NCI-H1105 treated with DMSO at 0.1 percent for 48 hours (cell line): ENCODE measurements around the gene C6orf62.
"Not testable (repeated sequence)": the region's sequence is repeated elsewhere in the genome, so short reads cannot be mapped to it uniquely, and the experiment has no call there.

ENCODE experiments used
- DNase-seq: peaks from one replicate; lab custom pipeline; 2025; lab: John Stamatoyannopoulos, UW

The C6orf62 gene

DNA sequence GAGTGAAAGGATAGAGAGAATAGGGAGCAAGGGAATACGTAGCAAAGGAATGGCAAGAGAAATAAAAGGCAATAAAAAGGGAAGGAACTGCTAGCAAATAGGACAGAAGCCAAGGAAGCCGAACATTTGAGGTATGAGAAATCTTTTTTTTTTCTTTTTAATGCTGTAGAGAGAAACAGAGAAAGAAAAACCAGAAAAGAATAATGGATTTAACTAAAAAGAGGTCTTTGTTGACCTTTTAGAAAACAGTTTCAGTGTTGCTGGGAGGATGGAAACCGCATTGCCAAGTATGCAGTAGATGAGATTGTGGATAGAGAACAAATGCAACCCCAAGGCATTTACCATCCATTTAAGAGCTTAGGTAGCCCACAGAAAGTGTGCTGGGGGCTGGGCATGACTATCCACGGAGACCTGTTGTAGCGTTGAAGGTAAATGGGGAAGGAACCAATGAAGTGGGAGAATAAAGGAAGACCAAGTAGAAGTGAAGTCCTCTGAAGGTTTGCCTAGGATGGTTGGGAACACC, 23.3 kb upstream of the C6orf62 start:
- no peak for DNase-seq

DNA sequence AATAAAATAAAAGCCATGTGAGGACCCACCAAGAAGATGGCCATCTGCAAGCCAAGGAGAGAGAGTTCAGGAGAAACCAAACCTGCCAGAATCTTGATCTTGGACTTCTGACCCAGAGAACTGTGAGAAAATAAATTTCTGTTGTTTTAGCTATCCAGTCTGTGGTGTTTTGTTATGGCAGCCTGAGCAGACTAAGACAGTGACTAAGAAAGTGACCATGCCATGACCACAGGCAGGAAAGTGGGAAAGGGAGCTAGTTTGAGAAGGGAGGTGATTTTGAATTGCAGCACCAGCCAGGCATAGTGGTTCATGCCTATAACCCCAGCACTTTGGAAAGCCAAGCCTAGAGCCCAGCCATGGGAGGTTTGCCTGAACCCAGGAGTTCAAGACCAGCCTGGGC, 21.9 kb upstream of the C6orf62 start:
- no peak for DNase-seq

DNA sequence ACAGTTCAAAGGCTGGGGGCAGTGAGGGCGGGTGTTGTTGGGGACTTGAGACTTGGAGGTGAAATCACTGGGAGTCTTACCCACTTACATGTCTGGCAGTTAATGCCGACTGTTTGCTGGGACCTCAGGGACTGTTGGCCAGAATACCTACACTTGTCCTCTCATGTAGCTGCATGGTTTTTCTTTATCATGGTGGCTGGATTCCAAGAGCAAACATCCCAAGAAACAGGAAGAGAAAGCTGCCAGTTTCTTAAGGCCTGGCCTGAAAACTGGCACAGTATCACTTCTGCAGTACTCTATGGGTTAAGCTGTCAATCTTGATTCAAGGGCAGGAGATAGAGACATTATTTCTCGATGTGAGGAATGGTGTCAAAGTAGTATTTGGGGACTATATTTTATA, 19.8 kb upstream of the C6orf62 start:
- DNase-seq = no peak

DNA sequence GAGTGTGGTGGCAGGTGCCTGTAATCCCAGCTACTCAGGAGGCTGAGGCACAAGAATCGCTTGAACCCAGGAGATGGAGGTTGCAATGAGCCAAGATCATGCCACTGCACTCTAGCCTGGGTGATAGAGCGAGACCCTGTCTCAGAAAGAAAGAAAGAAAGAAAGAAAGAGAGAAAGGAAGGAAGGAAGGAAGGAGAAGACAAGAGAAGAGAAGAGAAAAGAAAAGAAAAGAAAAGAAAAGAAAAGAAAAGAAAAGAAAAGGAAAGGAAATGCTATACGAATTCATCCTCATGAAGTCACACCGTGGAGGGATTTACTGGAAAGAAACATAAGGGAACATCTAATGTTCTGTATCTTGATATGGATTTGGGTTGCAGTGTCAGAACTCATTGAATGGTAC, 15.8 kb upstream of the C6orf62 start:
- DNase-seq = not testable (repeated sequence)

- DNase-seq = no peak
Measured at GRCh38 chr6:24734166-24734565, 15.2 kb upstream of the C6orf62 start.

DNA sequence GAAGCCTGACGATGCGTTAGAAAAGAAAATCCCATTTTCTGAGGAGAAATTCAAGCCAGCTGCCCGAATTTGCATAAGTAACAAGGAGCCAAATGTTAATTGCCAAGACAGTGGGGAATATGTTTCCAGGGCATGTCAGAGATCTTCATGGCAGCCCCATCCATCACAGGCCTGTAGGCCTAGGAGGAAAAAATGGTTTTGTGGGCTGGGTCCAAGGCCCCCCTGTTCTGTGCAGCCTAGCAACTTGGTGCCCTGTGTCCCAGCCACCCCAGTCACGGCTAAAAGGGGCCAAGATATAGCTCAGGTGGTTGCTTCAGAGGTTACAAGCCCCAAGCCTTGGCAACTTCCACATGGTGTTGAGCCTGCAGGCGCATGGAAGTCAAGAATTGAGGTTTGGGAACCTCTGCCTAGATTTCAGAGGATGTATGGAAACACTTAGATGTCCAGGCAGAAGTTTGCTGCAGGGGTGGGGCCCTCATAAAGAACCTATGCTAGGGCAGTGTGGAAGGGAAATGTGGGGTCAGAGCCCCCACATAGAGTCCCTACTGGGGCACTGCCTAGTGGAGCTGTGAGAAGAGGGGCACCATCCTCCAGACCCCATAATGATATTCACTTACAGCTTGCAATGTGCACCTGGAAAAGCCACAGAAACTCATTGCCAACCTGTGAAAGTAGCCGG, 12.6 kb upstream of the C6orf62 start:
- not testable (repeated sequence) for DNase-seq

GRCh38 chr6:24730653-24731052, 11.7 kb upstream of the C6orf62 start:
- not testable (repeated sequence) for DNase-seq

DNA sequence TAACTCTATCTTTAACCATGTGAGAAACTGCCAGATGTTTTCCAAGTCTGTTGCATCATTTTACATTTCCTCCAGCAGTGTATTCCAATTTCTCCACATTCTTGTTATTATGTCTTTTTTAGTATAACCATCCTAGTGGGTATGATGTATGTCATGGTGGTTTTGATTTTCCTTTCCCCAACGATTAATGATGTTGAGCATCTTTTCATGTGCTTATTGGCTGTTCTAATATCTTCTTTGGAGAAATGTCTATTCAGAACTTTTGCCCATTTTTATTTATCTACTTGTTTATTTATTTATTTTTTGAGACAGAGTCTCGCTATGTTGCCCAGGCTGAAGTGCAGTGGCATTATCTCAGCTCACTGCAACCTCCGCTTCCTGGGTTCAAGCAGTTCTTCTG, 4.3 kb upstream of the C6orf62 start:
- no peak for DNase-seq

DNA sequence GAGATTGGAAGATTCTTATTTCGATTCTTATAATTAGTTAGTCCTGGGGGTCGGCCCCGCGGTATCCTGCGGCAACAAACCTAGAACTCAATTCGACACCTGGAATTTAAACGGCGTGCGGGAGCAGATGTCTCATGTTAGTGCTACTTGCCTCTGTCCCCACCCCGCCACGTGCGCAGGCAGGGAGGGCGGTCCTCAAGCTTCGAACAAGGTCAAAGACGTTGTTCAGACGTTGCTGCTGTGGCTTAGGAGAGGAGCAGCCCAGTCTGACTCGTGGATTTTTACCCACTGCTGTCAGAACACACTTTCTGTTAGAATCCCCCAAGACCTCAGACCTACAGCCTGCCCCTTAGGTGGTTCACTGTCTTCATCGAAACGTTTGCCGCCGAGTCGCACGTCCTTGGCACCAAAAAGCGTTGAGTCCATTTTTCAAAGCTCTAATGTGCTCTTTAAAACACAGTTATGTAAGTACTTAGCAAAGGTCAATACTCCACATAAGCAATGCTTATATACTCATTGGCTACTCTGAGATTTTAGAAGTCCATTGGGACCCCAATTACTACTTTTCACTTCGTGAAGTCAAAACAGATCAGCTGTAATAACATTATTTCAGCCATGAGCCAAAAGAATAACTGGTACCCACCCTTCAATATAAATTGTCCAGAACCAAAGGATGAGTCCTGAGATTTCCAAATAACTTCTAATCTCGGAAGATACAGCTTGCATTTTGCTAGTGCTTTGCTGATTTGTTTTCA, 2.7 kb upstream of the C6orf62 start:
- DNase-seq = no peak

- DNase-seq = peak; percentile 99
Measured at GRCh38 chr6:24720604-24721460, 1.9 kb upstream of the C6orf62 start.

DNA sequence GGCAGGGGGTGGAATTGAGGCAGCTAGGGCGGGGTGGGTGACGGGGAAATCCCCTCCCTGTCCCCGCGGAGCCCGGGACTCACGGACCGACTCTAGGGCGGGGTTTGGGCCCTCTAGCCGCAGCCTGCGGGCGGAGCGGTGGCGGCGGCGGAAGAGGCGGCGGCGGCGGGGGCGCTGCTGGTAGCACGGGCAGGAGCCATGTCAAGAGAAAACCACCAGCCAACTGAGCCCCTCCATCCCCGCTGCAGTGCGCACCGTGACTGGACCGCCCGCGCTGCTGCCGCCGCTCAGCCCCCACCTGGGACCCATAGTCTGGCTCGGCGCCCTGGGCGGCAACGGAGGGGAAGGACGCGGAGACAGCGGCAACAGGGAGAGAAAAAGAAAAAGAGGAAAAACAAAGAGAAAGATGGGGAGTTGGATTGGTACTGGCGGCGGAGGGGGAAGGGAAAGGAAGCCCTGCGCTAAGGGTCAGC, 1.2 kb upstream of the C6orf62 start:
- peak; percentile 22 for DNase-seq

DNA sequence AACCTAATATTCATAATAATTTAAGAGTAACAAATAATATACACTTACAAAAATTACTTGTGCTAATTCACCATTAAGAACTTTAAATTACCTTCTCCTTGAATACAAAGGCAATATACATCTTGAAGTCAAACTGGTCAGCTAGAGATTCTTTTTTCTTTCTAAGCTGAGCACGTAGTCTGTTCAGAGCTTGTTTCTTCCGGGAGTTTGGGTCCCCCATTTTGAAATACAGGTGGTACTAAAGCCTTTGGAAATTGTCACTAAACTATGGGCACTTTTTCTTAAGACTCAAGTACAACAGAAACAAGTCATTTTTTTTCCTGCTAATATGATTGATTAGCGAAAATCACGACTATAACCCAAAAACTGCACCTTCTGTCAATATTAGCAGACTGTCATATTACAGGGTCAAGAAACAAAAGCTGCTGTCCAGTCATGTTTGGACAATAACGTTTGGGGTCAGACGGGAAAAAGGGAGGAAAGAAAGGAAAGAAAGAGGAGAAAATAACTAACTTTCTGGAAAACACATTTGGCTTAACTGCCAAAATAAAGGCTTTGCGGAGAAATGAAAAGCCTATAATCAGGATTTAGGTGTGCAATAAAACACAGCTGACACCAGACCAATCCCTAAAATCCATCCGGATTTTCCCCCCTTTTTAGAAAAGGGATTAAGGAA, 367 bp downstream of the C6orf62 start:
- no peak for DNase-seq

DNA sequence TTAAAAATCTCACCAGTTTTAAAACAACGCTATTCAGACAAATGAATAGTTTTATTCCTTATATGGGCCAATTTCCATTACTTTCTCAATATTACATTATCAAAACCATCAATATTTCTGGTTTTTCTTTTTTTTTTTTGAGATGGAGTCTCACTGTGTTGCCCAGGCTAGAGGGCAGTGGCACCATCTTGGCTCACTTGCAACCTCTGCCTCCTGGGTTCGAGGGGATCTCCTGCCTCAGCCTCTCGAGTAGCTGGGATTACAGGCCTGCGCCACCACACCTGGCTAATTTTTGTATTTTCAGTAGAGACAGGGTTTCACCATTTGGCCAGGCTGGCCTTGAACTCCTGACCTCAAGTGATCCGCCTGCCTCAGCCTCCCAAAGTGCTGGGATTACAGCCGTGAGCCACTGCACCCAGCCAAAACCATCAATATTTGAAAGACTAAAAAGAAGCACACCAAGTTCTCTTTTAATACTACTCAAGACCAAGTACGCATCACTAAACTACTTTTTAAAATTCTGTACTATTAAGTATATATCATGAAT, 2.3 kb downstream of the C6orf62 start:
- not testable (repeated sequence) for DNase-seq

DNA sequence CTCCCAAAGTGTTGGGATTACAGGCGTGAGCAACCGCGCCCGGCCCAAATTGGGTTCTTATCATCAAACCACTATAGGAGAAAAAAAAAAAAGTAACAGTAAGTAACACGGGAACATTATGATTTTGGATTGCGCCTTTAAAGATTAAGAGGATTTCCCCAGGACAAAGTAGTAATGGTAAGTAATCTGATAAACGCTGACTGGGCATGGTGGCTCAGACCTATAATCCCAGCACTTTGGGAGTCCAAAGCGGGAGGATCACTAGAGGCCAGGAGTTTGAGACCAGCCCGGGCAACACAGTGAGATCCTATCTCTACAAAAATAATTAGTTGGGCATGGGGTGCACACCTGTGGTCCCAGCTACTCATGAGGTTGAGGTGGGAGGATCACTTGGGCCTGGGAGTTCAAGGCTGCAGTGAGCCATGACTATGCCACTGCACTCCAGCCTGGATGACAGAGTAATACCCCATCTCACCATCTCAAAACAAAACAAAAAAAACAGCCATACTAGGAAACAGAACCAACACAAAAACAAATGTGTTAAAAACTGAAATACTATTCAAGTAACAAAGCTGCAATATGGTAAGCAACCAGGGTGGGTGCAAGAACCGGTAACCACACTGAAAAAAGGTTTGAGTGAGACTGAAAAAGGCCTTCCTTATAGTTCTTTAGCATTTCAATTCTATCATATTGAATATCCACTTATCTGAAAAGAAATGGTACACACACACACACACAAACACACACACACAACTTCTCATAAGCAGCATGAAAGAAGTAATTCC, 8.2 kb downstream of the C6orf62 start:
- no peak for DNase-seq

DNA sequence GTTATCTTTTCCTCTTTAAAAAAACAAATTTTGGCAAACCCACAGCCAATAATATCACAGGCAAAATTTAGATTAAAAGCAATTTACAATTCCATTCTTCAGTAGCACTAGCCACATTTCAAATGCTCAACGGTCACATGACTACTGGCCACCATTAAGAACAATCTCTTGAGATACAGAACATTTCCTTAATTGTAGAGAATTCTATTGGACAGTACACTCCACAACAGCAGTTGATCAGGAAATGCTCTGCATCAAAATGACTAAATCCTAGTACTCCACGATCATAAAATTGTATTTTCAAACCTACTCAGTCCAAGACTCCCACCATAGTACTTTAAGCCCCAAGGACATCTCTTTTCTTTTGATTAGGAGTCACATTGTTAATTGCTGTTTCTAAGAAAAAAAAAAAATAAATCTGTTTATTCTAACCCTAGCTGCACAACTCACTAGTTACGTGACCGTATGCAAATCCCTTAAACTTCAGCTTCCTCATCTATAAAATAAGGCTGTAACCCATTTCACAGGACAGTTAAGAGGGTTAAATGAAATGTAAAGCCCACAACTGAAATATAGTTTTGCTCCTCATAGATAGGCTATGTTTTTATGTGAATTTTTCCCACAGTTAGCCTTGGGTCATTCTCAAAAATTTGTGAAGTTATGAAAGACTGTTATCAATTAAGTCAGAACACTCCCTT, 9.8 kb downstream of the C6orf62 start:
- no peak for DNase-seq

GRCh38 chr6:24708612-24709011, 10.3 kb downstream of the C6orf62 start:
- no peak for DNase-seq

- no peak for DNase-seq
Measured at GRCh38 chr6:24704468-24704867, 14.5 kb downstream of the C6orf62 start.

GRCh38 chr6:24702720-24703282, 16.2 kb downstream of the C6orf62 start:
- DNase-seq = no peak

GRCh38 chr6:24699521-24700359, 19.2 kb downstream of the C6orf62 start:
- no peak for DNase-seq
